Uterus (tissue), 2 donors: ENCODE data around the gene C17orf75.

Experiments used
- CTCF ChIP-seq, 4 experiments: fragments of 200-600 bp in 2 of 4; fragments of 450-650 bp in 2 of 4; sonication (generic) in 2 of 4; IDR thresholded peaks; one replicate each; pipeline ENCODE4 v1.5.1; 2016 to 2019; ENCODE audit warnings: antibody characterized with exemption in 4 of 4, mild to moderate bottlenecking in 2 of 4, moderate library complexity in 1 of 4
- POLR2A ChIP-seq, 2 donors: fragments of 450-650 bp; IDR thresholded peaks; one replicate each; pipeline ENCODE4 v1.6.1; 2016; ENCODE audit warnings: antibody characterized with exemption in 2 of 2, mild to moderate bottlenecking in 1 of 2, moderate library complexity in 1 of 2

- TF ChIP-seq CTCF (IDR thresholded peaks at IDR 0.05), result no peak
- no peak for TF ChIP-seq POLR2A (IDR thresholded peaks at IDR 0.05)
Measured at GRCh38 chr17:32302860-32303649, 38.9 kb downstream of the C17orf75 start.
